GM19324 (cell line): ENCODE data around the gene CEP164.

Experiments
- ATAC-seq: cut with Tn5 transposase; IDR thresholded peaks from one replicate; pipeline ENCODE4 v1.9.1; 2021; ENCODE audit warnings: mild to moderate bottlenecking, moderate library complexity; ENCODE audit not compliant: unreplicated experiment, low FRiP score

Gene CEP164

GRCh38 chr11:117417856-117418255 is 90.2 kb downstream of the CEP164 start:
- no peak for ATAC-seq

DNA sequence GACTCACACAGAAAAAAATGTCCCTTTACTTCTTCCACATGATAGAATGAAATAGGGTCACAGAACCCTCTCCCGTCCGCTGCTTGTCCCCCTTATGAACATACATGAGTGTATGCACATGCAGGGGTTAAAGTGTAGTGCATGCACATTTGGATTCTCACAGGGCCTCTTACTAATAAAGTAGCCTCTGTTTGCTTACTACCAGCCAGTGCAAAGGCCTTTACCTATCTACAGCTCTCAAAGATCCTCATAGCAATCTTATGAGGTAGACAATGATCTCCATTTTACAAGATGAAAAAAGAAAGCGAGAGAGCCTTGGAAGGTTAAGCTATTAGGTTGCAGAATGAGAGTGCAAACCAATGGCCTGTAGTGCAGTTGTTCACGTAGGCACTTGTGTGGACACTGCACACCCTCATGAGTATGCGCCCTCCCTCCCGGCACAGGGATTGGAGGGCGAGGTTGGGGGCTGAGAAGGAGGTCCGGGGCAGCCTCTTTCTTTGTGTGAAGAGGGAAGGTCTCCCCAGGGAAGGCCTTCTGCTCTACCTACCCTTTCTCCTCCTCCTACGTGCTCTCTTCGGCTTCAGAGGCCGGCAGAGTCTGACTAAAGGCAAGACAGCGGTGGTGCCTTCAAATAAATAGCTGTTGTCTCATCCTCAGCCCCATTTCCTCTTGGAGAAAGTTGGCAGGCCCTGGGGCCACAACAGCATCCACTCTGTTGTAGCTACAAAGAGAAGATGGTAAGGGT is 91.3 kb downstream of the CEP164 start:
- no peak for ATAC-seq

GRCh38 chr11:117419482-117420142 is 92.0 kb downstream of the CEP164 start:
- ATAC-seq, result no peak

GRCh38 chr11:117420143-117420485 is 92.5 kb downstream of the CEP164 start:
- ATAC-seq, result no peak

GRCh38 chr11:117420598-117420997 is 92.9 kb downstream of the CEP164 start:
- no peak for ATAC-seq

- no peak for ATAC-seq
Observed at GRCh38 chr11:117421041-117421440, 93.4 kb downstream of the CEP164 start.

GRCh38 chr11:117421476-117421875 is 93.8 kb downstream of the CEP164 start:
- ATAC-seq, result no peak

- ATAC-seq, result no peak
Observed at GRCh38 chr11:117423046-117423575, 95.5 kb downstream of the CEP164 start.

- ATAC-seq, result no peak
Observed at GRCh38 chr11:117424781-117425180, 97.1 kb downstream of the CEP164 start.

GRCh38 chr11:117425679-117426296 is 98.1 kb downstream of the CEP164 start:
- no peak for ATAC-seq

DNA sequence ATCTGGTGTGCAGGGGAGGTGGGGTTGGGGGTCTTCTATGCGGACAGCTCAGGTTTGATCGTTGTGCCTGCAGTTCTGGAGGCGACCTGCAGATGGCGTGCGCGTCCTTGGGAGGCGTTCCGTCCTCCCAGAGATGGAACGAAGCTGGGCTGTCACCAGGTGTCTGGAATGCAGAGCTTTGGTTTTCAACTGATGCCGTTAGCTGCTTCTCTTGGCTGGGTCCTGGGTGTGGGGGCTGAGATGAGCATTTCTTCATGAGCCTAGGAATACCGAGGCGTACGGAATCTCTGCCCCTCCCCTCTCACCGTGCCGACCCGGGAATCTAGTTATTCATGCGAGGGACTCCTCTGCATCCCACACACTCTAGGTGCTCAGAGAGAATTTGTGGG is 98.6 kb downstream of the CEP164 start:
- ATAC-seq, result no peak

DNA sequence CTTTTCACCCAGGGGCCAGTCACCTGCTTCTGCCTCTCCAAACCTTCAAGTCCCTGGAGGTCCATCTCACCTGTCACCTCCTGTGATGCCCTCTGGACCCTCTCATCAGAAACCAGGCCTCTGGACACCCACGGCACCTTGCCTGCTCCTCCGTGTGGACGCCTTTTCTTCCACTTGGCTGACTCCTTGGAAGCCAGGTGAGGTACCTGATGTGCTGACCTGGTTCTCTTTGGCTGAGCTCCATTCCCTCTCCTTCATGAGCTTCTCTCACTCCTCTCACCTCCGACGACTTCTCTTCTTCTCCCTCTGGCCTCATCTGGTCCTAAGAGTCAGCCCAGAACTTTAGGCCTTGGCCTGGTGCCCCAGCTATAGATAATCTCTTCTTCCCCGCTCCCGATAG is 99.3 kb downstream of the CEP164 start:
- no peak for ATAC-seq

DNA sequence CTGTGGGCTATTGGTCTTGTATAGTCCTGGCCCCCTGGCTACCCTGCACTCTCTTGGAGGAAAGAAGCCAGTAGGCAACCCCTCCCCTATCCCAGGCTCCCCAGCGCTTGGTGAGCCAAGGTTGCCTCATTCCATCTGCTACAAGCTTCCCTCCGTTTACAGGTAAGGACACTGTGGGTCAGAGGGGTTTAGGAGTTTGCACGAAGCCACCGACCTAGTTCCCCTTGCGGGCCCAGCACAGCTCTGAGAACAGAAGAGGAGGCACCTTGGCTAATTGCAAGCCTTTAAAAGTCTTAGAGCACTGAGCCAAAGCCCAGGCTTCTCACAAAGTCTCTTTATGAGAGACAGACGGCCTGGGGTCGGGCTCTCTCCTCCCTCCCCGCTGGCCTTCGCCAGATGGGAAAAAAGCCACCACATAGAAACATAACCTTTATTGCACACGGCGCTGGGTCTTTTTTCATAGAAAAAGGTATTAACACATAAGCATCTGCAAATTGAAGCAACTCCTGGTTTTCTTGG is 99.8 kb downstream of the CEP164 start:
- ATAC-seq, result no peak

DNA sequence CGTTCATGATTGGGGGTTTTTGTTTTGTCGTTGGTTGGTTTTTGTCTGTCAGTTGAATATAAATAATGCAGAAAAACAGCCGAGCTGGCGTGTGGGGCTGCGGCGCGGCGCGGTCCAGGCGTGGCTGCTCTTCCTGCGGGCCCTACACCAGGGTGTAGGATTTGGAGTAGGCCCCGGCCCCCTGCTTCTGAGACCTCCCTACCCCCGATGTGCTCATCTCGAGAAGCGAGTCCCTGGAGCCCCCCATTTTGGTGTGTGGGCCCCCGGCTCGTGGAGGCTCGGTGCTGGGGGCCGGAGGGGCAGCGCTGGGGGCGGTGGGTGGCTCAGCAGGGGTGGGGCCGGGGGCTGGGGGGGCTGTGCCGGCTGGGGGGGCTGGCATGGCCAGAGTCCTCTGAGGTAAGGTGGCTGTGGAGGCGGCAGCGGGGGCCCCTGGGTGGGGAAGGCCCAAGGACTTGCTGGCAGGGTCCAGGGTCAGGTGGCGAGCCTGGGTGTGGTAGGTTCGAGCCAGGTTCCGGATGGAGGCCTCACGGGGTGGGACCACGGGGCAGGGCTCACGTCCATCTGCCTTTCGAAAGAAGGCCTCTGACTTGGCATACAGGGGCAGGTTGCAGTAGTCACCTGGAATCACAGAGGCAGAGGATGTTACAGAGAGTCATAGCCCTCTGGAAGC is 100.7 kb downstream of the CEP164 start:
- no peak for ATAC-seq

DNA sequence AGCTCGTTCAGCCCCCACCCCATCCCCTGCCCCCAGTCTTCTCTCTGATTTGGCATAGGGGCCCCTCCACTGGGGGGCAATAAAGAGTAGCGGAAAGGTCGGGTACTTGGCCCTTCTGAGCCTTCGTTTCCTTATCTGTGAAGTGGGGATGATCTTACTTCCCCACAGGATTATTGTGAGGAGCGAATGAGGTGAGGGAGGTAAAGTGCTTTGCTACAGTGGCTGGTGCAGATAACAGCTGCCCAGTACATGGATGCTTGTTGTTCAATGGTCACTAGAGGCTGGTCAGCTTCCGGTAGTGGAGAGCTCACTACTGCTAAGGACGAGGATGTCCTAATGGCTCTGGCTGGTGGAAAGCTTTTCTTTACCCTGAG is 101.2 kb downstream of the CEP164 start:
- ATAC-seq, result no peak

DNA sequence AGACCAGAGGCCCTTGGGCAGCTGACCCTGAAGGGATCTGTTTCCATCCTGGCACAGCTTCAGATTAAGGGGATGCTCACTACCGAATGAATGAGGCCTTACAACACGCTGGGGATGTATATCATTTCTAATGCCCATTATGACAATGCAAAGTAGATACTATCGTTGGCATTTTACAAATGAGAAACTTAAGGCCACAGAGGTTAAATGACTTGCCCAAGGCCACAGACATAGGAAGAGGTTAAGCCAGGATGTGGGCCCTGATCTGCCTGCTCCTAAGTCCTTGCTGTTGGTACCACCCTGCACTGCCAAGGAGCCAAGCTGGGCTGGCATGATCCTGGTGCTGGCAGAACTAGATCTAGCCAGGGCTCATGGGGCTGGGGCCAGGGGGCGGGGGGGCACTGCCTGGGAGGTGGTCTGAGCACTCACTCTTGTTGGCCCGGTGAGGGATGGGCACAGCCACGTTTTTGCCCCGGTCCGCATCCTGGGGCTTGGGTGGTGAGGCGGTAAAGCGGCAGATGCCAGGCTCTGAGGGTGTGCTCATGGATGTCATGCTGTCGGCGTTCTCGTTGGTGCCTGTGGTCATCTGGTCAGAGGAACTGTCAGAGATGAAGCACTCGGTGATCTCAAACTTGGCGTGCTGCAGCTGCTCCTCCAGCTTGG is 102.8 kb downstream of the CEP164 start:
- no peak for ATAC-seq

DNA sequence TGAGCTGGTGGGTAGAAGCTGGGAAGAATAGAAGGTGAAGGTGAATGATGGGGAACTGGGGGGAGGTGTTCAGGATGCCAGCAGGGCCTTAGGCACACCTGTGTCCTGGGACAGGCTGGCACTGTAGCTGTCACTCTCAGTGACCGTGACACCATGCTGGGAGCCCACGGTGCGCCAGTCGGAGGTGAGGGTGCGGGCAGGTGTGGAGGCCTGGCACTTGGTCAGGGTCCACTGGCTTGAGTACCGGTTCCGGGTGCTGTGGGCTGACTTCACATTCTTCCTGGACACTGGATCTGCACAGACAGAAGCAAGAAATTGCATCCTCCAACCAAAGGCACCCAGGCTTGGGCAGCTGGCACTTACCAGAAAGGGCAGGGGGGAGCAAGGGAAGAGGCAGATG is 103.8 kb downstream of the CEP164 start:
- ATAC-seq, result no peak

DNA sequence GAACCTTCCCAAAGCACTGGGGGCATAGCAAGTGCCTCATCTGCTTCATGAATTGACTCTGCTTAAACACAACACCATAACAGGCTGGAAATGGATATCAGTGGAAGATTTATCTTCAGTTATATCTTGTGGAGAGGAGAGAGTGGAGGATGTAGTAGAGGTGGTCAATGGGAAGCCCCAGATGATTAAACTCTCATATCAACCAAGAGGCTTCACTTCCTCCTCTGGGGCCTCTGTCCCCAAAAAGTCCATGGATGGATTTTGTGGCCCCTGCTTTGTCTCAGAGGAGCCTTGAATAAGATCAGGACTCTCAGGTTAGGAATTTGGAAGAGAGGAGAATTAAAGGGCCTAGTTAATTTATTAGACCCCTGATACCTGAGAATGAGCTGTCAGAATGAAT is 106.1 kb downstream of the CEP164 start:
- no peak for ATAC-seq

GRCh38 chr11:117434481-117434880 is 106.8 kb downstream of the CEP164 start:
- ATAC-seq, result no peak

DNA sequence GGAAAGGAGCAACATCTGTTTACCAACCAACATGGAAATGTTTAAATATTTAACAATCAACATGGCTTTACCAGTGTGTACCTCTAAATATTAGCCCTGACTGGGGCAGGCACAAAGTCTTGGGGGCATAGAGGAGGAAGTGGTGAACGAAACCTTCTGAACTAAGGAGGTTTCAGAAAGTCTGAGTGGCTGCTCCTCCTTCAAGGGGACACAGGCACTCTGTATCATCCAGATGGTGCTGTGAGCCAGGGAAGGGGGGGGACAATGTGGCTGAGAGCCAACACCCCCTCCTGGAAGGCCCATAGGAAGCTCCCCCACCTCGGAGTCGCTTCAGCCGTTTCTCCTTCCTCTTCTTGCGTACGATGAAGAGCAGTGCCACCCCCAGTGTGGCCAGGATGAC is 107.7 kb downstream of the CEP164 start:
- no peak for ATAC-seq
